SKM-1 treated with dmso at 0.1 percent for 144 hours (cell line): ENCODE measurements around the gene ZSCAN4.

Experiments used
- DNase-seq: peaks from one replicate; lab custom pipeline; 2025; ENCODE audit not compliant: unreplicated experiment; lab: John Stamatoyannopoulos, UW

ZSCAN4 gene, protein sequence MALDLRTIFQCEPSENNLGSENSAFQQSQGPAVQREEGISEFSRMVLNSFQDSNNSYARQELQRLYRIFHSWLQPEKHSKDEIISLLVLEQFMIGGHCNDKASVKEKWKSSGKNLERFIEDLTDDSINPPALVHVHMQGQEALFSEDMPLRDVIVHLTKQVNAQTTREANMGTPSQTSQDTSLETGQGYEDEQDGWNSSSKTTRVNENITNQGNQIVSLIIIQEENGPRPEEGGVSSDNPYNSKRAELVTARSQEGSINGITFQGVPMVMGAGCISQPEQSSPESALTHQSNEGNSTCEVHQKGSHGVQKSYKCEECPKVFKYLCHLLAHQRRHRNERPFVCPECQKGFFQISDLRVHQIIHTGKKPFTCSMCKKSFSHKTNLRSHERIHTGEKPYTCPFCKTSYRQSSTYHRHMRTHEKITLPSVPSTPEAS

DNA sequence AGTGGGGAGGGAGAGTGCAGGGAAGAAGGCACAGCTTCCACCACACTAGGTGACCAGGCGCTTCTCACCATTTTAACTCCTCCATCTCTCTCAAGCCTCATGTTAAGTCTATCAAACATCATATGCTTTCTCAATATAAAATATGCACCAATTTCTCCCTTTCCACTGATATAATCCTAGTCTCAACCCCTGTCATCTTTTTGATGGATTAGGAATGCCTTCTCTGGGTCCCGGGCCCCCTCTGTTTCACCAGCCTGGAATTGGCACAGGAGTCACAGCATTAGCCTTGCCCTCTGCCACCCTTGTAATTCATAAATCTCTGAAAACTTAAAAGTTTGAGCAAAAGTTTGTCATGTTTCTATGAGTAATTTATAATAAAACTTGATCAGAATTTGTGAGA is at the start of gene ZSCAN4:
Gene ZSCAN4, plus strand, starts transcription at position 301 of the 400 bp plus-strand sequence. CDS start 7,211 bp downstream, outside the sequence.
- DNase-seq: no peak

DNA sequence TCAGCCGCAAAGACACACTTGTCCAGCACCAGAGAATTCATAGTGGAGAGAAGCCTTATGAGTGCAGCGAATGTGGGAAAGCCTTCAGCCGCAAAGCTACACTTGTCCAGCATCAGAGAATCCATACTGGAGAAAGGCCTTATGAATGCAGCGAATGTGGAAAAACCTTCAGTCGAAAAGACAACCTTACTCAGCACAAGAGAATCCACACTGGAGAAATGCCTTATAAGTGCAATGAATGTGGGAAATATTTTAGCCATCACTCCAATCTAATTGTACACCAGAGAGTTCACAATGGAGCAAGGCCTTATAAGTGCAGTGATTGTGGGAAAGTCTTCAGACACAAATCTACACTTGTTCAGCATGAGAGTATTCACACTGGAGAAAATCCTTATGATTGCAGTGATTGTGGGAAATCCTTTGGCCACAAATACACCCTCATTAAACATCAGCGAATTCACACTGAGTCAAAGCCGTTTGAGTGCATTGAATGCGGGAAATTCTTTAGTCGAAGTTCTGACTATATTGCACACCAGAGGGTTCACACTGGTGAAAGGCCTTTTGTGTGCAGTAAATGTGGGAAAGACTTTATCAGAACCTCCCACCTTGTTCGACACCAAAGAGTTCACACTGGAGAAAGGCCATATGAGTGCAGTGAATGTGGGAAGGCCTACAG is 47.9 kb upstream of the ZSCAN4 start:
- DNase-seq: no peak

DNA sequence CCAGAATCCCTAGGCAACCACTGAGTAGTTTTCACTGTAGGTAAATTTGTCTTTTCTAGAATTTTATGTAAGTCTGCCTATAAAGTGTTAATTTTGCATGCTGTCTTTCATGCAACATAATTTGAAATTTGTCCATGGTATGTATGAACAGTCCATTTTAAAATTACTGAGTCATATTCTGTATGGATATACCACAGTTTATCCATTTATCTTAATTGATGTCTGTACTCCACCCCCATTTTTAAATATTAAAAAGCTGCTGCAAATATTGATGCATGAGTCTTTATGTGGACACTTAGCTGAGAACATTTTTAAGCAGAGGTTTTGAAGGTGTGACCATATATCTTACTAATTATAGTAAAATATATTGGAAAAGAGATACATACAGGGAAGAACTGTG is 45.6 kb upstream of the ZSCAN4 start:
- no peak for DNase-seq

DNA sequence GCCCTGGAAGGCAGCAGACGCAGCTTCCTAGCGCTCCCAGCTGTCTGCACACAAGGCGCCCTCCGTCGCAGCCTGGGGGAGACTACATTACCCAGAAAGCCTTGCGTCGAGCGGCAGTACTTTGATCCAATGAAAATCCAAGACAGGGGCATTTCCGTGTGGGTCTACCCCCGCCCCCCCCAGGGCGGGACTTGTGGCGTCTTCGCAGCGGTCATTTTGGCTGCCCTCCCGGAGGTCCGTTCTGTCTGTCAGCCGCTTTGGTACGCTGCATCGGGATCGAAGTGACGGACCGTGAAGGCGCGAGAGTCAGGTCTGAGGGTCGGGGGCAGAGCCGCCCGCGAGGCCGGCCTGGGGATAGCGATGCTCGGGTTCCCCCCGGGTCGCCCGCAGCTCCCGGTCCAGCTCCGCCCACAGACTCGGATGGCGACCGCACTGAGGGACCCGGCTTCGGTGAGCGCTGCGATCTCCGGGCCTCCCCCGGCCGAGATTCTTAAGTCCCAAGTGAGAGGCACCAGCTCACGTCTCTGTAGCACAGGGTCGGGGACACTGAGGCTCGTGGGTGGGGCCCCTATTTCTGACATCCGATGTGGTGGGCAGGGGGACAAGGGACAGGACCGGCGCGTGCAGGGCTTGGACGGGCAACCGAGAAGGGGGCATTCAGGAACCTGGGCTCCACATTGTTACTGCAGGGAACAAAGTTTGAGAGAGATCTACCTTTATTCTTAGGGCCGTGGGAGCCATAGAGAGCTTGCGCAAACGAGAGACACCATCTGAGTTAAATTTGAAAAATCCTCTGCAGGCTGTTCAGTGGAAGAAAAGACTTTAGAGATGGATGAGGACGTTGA is 35.5 kb upstream of the ZSCAN4 start, which contains the start of gene ZNF211:
Gene ZNF211, plus strand, starts transcription at position 182 of the 845 bp plus-strand sequence. Its CDS starts 179 bp downstream, at position 361.
- DNase-seq: peak; percentile 61

DNA sequence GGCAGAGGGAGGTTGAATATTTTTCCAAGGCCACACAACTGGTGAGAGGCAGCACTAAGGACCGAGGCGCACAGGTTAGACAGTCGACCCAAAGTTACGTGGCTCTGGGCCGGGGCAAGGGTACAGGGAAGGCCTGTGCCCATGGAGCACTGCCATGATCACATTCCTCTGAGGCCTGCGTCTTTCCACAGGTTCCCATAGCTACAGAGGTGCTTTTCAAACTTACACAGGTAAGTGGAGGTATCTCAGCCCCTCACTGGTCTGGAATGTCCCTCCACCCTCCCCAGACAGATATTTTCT is 35.0 kb upstream of the ZSCAN4 start:
- no peak for DNase-seq

DNA sequence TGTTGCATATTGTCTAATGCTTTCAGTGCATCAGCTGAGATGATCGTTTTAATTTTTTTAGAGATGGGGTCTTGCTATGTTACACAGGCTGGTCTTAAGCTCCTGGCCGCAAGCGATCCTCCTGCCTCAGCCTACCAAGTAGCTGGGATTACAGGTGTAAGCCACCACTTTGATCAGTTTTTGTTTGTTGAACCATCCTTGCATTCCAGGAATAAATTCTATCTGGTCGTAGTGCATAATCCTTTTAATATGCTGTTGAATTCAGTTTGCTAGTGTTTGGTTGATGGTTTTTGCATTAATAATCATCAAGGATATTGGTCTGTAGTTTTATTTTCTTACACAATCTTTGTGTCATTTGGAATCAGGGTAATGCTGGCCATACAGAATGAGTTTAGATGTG is 31.4 kb upstream of the ZSCAN4 start:
- DNase-seq: no peak

DNA sequence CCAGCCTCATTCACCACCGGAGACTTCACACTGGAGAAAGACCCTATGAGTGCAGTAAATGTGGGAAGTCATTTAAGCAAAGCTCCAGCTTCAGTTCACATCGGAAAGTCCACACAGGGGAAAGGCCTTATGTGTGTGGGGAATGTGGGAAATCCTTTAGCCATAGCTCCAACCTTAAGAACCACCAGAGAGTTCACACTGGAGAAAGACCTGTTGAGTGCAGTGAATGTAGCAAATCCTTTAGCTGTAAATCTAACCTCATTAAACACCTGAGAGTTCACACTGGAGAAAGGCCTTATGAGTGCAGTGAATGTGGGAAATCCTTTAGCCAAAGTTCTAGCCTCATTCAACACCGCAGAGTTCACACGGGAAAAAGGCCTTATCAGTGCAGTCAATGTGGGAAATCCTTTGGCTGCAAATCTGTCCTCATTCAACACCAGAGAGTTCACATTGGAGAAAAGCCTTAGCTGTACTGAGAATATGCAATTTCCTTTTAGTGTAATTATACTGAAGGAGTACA is 27.0 kb upstream of the ZSCAN4 start:
- DNase-seq: no peak

DNA sequence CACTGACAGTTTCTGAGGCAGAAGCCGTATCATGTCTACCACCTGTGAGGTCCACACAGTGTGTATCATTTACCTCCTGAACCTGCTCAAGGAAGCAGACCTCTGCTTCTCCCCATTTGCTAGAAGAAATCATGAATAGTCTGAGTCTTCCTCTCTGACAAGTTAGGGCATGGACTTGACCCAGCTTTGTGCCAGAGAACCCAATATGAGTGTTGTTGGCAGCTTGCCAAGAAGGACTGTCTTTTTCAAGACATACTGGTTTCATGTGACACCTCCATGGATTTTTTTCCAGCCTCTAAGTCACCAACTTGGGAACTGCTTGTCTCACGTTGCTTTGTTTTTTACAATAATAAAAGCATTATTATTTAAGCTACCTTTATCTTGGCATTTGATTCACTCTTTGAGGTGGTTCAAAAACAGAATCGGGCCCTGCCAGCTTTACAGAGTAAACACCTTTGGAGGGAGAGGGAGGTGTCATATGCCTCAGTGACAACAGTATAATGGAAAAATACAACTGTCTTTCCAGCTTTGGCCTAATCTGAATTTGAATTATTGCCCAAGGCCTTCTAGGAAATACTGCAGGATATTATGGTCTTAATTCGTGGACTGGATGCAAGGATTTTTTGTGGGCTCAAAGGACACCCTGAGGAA is 26.2 kb upstream of the ZSCAN4 start:
- DNase-seq: no peak

DNA sequence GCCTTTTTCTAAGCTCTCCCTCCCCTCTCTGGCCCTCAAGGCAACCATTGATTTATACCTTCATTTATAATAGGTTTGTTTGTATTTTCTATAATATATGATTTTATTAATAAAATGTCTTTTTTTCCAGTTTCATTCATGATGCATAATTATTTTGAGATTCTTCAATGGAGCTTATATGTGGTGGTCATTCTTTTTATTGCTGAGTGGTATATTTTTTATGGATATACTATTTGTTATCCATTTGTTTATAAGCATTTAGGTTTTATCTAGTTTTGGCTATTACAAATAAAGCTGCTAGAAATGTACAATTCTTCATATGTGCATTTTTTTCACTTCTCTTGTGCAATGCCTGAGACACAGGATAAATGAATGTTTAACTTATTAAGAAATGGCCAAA is 25.0 kb upstream of the ZSCAN4 start:
- no peak for DNase-seq

DNA sequence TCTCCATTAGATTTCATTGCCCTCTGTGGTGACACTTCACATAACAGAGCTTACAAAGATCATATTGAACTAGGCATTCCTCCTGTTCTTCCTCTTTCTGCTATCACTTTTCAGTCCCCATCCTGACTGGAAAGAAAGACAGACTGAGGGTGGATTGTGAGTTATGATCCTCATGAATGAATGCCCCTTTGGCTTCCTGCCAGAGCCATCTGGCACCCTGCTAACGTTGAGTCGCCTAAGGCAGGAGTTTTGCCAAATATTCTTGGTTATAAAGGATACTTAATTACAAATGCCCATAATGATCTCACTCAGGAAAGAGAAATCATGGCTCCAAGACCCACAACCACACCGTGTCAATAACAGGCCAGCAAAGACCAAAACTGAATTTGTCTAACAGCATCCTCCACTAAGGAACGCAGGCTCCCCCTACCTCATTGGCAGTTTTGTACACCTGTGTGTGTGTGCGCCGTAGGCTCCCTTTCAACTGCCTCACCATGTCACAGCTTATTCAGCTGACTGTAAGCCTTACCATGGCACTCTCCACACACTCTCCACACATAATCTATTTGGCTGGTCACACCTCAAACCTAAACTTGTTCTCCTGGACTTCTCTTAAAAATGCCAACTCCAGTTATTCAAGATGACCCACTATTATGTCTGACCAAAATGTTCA is 20.3 kb upstream of the ZSCAN4 start:
- no peak for DNase-seq

DNA sequence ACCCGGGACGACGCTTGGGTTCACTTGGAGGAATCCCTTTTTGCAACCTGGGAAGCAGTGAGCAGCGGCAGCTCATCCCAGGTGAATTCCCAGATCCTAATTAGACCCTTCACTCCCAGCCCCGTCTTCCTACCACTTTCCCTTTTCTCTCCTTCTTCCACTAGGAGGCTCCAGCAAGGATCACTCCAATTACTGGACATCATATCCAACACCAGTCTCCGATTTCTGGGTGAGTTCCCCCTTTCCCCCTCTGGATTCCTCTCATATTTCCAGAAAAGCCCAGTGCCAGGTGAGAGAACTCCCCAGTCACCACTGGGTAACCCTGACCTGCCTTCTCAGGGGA is 17.1 kb upstream of the ZSCAN4 start:
- DNase-seq: no peak

DNA sequence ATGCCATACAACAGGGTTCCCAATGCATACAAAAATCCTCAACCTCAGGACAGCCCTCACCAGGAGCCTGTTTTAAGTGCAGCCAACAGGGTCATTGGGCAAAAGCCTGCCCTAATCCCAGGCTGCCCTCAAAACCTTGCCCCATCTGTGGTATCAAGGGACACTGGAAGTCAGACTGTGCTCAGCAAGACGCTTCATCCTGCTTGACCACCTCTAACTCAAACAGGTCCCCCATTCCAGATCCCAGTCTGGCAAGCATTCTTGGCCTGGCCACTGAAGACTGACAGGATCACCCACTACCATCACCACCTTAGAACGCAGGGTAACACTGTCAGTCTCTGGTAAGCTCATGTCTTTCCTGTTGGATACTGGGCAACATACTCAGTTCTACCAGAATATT is 15.0 kb upstream of the ZSCAN4 start:
- no peak for DNase-seq

DNA sequence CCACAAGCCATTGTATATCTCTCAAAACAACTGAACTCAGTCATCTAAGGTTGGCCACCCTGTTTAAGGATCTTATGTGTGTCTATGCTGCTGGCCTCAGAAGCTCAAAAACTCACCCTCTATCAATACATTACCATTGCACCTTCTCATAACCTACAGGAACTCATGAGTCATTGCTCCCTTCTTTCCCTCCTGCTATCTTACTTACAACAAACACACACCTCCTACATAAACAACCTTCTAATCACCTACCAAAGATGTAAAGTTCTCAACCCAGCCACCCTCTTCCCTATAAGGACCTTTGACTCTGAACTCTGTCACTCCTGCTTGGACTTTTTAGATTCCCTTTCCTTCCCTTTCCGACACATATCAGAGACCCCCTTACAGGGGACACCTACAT is 13.3 kb upstream of the ZSCAN4 start:
- no peak for DNase-seq

DNA sequence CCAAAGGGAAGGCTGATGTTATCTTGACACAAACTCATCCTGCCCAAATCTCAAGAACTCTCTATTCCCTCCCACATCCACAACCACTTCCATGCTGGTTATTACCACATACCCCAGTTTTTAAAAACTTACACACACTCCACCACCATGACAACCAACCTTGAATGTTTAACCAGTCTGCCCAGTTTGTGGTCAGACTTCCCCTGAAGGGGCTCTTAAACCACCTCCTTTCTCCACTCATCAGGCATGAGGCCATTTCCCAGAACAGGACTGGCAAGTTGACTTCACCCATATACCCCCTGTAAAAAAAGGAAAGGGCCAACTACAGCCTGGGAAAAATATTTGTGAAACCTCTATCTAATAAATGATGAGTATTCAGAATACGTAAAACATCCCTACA is 12.4 kb upstream of the ZSCAN4 start:
- no peak for DNase-seq

DNA sequence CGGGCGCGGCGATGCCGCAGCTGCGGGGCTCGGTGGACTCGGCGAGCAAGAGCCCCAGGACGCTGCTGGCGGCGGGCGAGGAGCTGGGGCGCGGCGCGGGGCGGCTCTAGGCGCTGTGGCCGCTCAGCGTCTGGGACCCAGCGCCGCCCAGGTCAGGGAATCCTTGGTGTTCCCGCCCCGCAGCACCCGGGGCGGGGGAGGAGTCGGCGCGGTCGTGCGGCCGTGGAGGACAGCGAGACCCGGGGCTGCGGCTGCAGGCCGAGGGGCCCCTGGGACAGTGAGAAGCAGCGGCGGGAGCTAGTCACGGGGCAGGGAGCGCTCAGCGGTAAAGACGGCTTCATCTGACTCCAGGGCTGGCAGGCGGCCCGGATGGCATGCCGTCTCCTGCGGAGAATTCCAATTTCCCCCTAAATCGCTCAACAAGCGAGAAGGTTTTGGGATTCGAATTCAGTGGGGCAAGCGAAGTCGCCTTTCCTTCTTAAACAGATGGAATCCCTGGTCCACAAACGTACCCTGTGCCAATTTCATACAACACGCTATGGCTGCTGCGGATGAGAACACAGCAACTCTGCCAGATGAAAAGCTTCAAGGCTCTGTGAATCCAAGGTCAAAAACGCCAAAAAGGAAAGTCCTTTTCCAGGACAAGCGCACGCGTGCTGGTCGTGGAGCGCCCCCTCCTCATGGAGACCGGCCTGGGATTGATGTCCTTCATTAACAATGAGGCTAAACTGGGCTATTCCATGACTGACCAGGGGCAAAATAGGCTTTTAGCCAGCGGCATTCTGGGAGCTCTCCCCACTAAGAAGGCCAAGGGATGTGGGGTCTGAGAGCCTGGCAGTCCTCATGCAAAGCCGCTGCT is 4.2 kb upstream of the ZSCAN4 start:
- no peak for DNase-seq

DNA sequence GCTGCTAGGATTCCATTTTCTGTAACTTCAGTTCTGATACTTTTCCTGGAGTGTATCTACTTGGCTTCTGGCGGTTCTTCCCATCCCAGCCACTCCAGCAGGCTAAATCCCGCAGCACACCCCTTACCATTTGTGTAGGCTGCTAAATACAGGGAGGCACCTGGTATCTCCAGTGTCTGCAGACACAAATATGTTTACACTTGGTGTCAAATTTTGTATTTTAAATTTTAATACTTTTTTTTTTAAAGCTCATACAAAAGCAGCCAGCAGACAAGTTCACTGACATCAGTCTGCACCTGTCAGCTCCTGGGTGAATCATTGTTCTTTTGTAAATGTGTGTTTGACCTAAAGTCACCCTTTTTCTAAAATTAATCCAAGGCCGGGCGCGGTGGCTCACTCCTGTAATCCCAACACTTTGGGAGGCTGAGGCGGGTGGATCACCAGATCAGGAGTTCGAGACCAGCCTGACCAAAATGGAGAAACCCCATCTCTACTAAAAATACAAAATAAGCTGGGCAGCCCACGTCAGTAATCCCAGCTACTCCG is 3.4 kb upstream of the ZSCAN4 start:
- no peak for DNase-seq

DNA sequence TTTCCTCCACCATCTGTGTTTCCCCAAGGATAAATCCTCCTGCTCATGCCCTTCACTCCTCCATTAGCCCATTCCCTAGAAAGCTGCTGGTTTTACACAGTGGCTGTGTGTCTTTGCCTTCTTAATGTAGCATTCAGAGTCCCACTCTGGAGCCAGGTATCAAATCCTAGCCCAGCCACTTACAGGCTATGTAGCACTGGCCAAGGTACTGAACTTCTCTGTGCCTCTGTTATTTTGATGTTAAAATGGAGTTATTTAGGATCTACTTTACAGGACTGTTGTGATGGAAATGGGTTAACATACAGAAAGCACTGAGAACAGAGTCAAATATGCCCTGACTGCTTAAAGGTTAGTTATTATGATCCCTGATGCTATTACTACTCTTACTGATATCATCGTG is 1.5 kb upstream of the ZSCAN4 start:
- no peak for DNase-seq

DNA sequence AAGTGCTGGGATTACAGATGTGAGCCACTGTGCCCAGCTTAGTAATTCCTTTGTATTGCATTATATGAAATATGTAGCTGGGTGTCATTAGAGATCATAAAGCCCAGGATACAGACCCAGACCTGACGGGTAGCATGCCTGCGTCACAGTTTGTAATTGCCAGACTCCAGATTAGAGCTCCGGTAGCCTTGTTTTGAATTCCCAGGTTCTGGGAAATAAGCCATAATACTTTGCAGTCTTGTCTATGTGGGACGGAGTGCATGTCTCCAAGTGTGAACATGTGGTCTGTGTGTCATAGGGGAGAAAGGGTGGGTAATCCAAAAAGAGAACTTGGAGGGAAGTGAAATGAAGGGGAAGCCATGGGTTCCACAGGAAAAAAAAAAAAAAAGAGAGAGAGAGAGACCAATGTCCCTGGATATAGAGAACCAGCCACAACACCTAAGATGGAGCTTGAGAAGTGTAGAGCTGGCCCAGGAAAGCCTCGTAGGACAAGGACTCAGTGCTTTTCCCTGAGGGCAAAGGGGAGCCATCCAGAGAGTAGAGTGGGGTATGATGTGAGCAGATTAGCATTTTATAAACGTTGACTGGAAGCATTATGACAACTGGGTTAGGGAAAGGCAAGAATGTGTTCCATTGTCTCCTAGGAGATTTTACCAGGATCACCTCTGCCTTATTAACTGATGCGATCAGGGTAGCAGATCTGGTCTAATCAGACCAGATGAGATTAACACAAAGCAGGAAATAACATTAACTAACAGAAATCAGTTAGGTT is 2.6 kb downstream of the ZSCAN4 start:
- DNase-seq: no peak

DNA sequence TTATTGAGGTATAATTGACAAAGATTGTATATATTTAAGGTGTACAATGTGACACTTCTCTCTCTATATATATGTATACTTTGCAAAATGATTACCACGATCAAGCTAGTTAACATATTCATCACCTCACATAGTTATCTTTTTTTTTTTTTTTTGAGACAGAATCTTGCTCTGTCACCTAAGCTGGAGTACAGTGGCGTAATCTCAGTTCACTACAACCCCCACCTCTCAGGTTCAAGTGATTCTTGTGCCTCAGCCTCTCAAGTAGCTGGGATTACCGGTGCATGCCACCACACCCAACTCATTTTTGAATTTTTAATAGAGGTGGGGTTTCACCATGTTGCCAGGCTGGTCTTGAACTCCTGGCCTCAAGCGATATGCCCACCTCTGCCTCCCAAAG is 3.7 kb downstream of the ZSCAN4 start:
- DNase-seq: no peak
